Endodermal cell (in vitro differentiated cells): ENCODE data around the gene ADAMTS17. TPM values are rescaled to one million over a fixed set of nuclear protein-coding genes. Genes with fewer than 3 reads are reported as not detected.

ENCODE experiments used
- DNase-seq: peaks from one replicate; pipeline ENCODE4 v3.0.0-alpha.2; 2017
- H3K27ac ChIP-seq: 2 replicates; pipeline ENCODE4 v1.5.1; 2013; ENCODE audit warnings: mild to moderate bottlenecking, low read depth, low read length, moderate library complexity
- H3K27me3 ChIP-seq: 2 replicates; pipeline ENCODE4 v1.6.1; 2013; ENCODE audit warnings: mild to moderate bottlenecking, low read length, moderate library complexity; ENCODE audit not compliant: insufficient read depth, control insufficient read depth, poor library complexity, severe bottlenecking
- H3K36me3 ChIP-seq: 2 replicates; pipeline ENCODE4 v1.7.0; 2013; ENCODE audit warnings: mild to moderate bottlenecking, low read length, moderate library complexity; ENCODE audit not compliant: control insufficient read depth, insufficient read depth
- H3K4me1 ChIP-seq: one replicate; pipeline ENCODE4 v1.7.0; 2013; ENCODE audit warnings: low read length; ENCODE audit not compliant: control insufficient read depth, insufficient read depth
- H3K4me3 ChIP-seq: 2 replicates; pipeline ENCODE4 v1.5.1; 2013; ENCODE audit warnings: mild to moderate bottlenecking, low read length, moderate library complexity
- H3K9ac ChIP-seq: 2 replicates; pipeline ENCODE4 v1.6.1; 2013; ENCODE audit warnings: mild to moderate bottlenecking, low read length, moderate library complexity; ENCODE audit not compliant: poor library complexity, severe bottlenecking; ENCODE audit errors: extremely low read depth
- H3K9me3 ChIP-seq: 2 replicates; pipeline ENCODE4 v1.6.1; 2013; ENCODE audit warnings: mild to moderate bottlenecking, low read length, moderate library complexity; ENCODE audit not compliant: control insufficient read depth
- H3K27ac Mint-ChIP-seq: 2 replicates; pipeline ENCODE4 v1.8.0; 2020; ENCODE audit warnings: mixed read lengths
- H3K27me3 Mint-ChIP-seq: 2 replicates; pipeline ENCODE4 v1.8.0; 2021; ENCODE audit warnings: mild to moderate bottlenecking, mixed read lengths; ENCODE audit not compliant: insufficient read depth
- H3K36me3 Mint-ChIP-seq: 2 replicates; pipeline ENCODE4 v1.8.0; 2020; ENCODE audit warnings: low read depth, mixed read lengths
- H3K4me1 Mint-ChIP-seq: 2 replicates; pipeline ENCODE4 v1.8.0; 2020; ENCODE audit warnings: mixed read lengths
- H3K4me3 Mint-ChIP-seq: 2 replicates; pipeline ENCODE4 v1.8.0; 2020; ENCODE audit warnings: mild to moderate bottlenecking, moderate library complexity, mixed read lengths
- H3K9me3 Mint-ChIP-seq: 2 replicates; pipeline ENCODE4 v1.8.0; 2020; ENCODE audit warnings: mild to moderate bottlenecking, mixed read lengths
- CTCF ChIP-seq: fragments of 200-600 bp; sonication (generic); conservative IDR thresholded peaks from 2 replicates; pipeline ENCODE4 v1.5.0; 2021; ENCODE audit warnings: antibody characterized with exemption, mild to moderate bottlenecking
- WGBS, 2 experiments: methylation state at CpG; one replicate each; pipeline versions ENCODE4 v1.1.5 to v1.1.7; 2013; ENCODE audit warnings: missing lambda C conversion rate in 2 of 2, mixed read lengths in 1 of 2; ENCODE audit not compliant: insufficient coverage in 1 of 2, insufficient read length in 1 of 2; 5-methylcytosine and 5-hydroxymethylcytosine counted together
- total RNA-seq, 2 donors: library from RNA; stranded (reverse); fragmentation: NEBNext Ultra II Directional in 1 of 2; extraction: Animal tissue kit (Norgen Biotek cat#: 25700) in 1 of 2; gene quantifications; 2 replicates in 1 of 2; 3 replicates in 1 of 2; pipeline ENCODE4 v1.2.1, GENCODE V29; 2021

The ADAMTS17 gene
- total RNA-seq, 2 donors from 2014 or later = 0.82 to 2.3 TPM

- Histone ChIP-seq H3K9me3 (no peaks in the 10 kb centered on the region), H3K27ac (no peak overlapping the region), H3K9ac (no peak overlapping the region), H3K4me3 (no peak overlapping the region), H3K4me1 (no peaks in the 10 kb centered on the region), H3K27me3 (no peaks in the 10 kb centered on the region), H3K36me3 (no peaks in the 10 kb centered on the region)
- Mint-ChIP-seq H3K27ac (no peak overlapping the region), H3K36me3 (no peaks in the 10 kb centered on the region), H3K27me3 (no peaks in the 10 kb centered on the region), H3K4me3 (no peak overlapping the region), H3K4me1 (peaks cover 6% of the 10 kb centered on the region), H3K9me3 (no peaks in the 10 kb centered on the region)
- no peak for TF ChIP-seq CTCF
- 94 to 98% methylated on average over 11 to 15 of the region's 15 CpGs for WGBS, 2 experiments
- DNase-seq = no peak
Measured at GRCh38 chr15:100235030-100235617, 106.7 kb downstream of the ADAMTS17 start.

- H3K4me1 Mint-ChIP-seq = peaks cover 6% of the 10 kb centered on the region
- H3K9ac ChIP-seq = no peak overlapping the region
- H3K9me3 ChIP-seq = no peaks in the 10 kb centered on the region
- no peaks in the 10 kb centered on the region for H3K4me1 ChIP-seq
- H3K4me3 Mint-ChIP-seq = no peak overlapping the region
- no peak overlapping the region for H3K4me3 ChIP-seq
- no peaks in the 10 kb centered on the region for H3K36me3 ChIP-seq
- no peak for DNase-seq
- H3K27me3 ChIP-seq = no peaks in the 10 kb centered on the region
- no peak for TF ChIP-seq CTCF
- H3K9me3 Mint-ChIP-seq = no peaks in the 10 kb centered on the region
- WGBS, 2 experiments = 89 to 92% methylated on average over 20 of the region's 20 CpGs
- H3K27ac ChIP-seq = no peak overlapping the region
- no peaks in the 10 kb centered on the region for H3K27me3 Mint-ChIP-seq
- no peak overlapping the region for H3K27ac Mint-ChIP-seq
- H3K36me3 Mint-ChIP-seq = no peaks in the 10 kb centered on the region
Measured at GRCh38 chr15:100234158-100235029, 107.4 kb downstream of the ADAMTS17 start.

GRCh38 chr15:100230784-100231183 is 111.0 kb downstream of the ADAMTS17 start:
- Mint-ChIP-seq H3K27me3 (no peaks in the 10 kb centered on the region), H3K4me1 (peaks cover 6% of the 10 kb centered on the region), H3K4me3 (no peak overlapping the region), H3K9me3 (no peaks in the 10 kb centered on the region), H3K36me3 (no peaks in the 10 kb centered on the region), H3K27ac (no peak overlapping the region)
- Histone ChIP-seq H3K4me1 (no peaks in the 10 kb centered on the region), H3K4me3 (no peak overlapping the region), H3K27ac (no peak overlapping the region), H3K9me3 (no peaks in the 10 kb centered on the region), H3K27me3 (no peaks in the 10 kb centered on the region), H3K9ac (no peak overlapping the region), H3K36me3 (no peaks in the 10 kb centered on the region)
- DNase-seq = no peak
- 90 to 93% methylated on average over 3 to 4 of the region's 4 CpGs for WGBS, 2 experiments
- TF ChIP-seq CTCF = no peak
